Measurements from ENCODE around the gene VSX2. TPM values are rescaled to one million over a fixed set of nuclear protein-coding genes. Genes with fewer than 3 reads are reported as not detected.

Gene VSX2
- total and polyA plus RNA-seq, 4 experiments from 2014 or later, result not detected

DNA sequence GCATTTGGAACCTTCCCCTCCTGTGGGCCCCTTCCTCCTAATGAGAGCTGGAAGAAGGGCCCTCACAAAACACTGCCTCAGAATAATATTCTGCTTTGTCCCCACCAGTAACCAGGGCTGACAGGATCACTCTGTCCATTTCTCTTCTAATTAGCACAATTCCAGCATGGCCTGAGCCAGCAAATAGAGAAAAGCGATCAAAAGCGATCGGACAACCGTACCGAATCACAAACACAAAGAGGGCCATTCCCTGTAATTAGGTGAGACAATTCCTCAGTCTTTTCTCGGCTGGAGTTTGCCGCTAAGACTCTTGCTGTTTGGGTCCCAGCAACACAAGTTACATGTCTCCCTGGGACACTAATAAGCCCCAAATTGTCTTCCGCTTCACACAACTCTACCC is 35.6 kb upstream of the VSX2 start:
- DNase-seq, result no peak
- peaks cover 31 to 49% of the 10 kb centered on the region in 2 donors for H3K36me3 Mint-ChIP-seq
- no peaks in the 10 kb centered on the region for H3K9me3 ChIP-seq (ENCODE audit: control insufficient read depth in 1 of 2, low read length in 2 of 2)
- no peaks in the 10 kb centered on the region for H3K4me1 ChIP-seq (ENCODE audit: insufficient read depth, low read length)
- intact Hi-C loops (cut with micrococcal nuclease), result no loop called here
- H3K27me3 ChIP-seq (ENCODE audit: insufficient read depth, low read length), result no peaks in the 10 kb centered on the region
- no peak overlapping the region for H3K4me3 Mint-ChIP-seq
- no peak overlapping the region for H3K27ac ChIP-seq (ENCODE audit: low read depth, low read length)
- no peaks in the 10 kb centered on the region for H3K9me3 Mint-ChIP-seq
- H3K27me3 Mint-ChIP-seq, result no peaks in the 10 kb centered on the region
- no peak overlapping the region for H3K27ac Mint-ChIP-seq
- peaks cover 15% of the 10 kb centered on the region for H3K36me3 ChIP-seq (ENCODE audit: insufficient read depth, low read length)
- POLR2A ChIA-PET (ENCODE audit: partially characterized antibody), result no interaction called here
- CTCF ChIA-PET (ENCODE audit: partially characterized antibody), result no interaction called here
- no peak overlapping the region for H3K4me3 ChIP-seq (ENCODE audit: low read length in 2 of 2)
- no peaks in the 10 kb centered on the region for H3K4me1 Mint-ChIP-seq

DNA sequence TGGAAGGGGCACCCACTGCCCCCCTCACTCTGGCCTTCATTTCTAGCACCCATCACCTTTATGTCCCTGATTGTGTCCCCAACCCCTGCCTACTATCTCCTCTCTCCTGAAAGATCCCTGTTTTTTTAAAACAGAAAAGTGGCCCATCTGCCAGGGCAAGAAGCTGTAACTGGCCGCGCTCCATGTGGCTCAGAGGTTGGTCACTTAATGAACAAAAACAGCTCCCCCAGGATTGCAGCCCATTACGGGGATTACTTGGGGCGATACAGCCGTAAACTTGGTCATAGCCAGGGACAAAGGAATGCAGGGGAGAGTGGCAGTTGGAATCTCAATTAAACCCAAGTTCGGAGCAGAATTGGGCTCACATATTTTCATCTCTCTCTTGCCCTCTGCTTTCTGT is 34.8 kb upstream of the VSX2 start:
- Mint-ChIP-seq H3K27ac (peak overlapping the region in 1 of 7 donors; percentile 2), H3K4me3 (no peak overlapping the region), H3K4me1 (no peaks in the 10 kb centered on the region), H3K27me3 (peaks cover 0 to 2% of the 10 kb centered on the region in 2 donors), H3K9me3 (no peaks in the 10 kb centered on the region), H3K36me3 (peaks cover 22 to 41% of the 10 kb centered on the region in 2 donors)
- Histone ChIP-seq H3K9me3 (ENCODE audit: control insufficient read depth in 1 of 2, low read length in 2 of 2) (no peaks in the 10 kb centered on the region), H3K27ac (ENCODE audit: low read depth, low read length) (no peak overlapping the region), H3K4me3 (ENCODE audit: low read length in 2 of 2) (no peak overlapping the region), H3K36me3 (ENCODE audit: insufficient read depth, low read length) (peaks cover 7% of the 10 kb centered on the region), H3K27me3 (ENCODE audit: insufficient read depth, low read length) (no peaks in the 10 kb centered on the region), H3K4me1 (ENCODE audit: insufficient read depth, low read length) (no peaks in the 10 kb centered on the region)
- no peak for DNase-seq
- CTCF ChIA-PET (ENCODE audit: partially characterized antibody), result no interaction called here
- POLR2A ChIA-PET (ENCODE audit: partially characterized antibody), result no interaction called here
- intact Hi-C loops (cut with micrococcal nuclease), result no loop called here

- Mint-ChIP-seq H3K4me1 (no peaks in the 10 kb centered on the region), H3K36me3 (peaks cover 12 to 30% of the 10 kb centered on the region in 2 donors), H3K4me3 (no peak overlapping the region), H3K9me3 (no peaks in the 10 kb centered on the region), H3K27ac (no peak overlapping the region), H3K27me3 (peaks cover 0 to 2% of the 10 kb centered on the region in 2 donors)
- no peak for DNase-seq
- H3K4me3 ChIP-seq (ENCODE audit: low read length in 2 of 2), result no peak overlapping the region
- H3K9me3 ChIP-seq (ENCODE audit: control insufficient read depth in 1 of 2, low read length in 2 of 2), result no peaks in the 10 kb centered on the region
- POLR2A ChIA-PET (ENCODE audit: partially characterized antibody), result no interaction called here
- H3K27me3 ChIP-seq (ENCODE audit: insufficient read depth, low read length), result no peaks in the 10 kb centered on the region
- H3K36me3 ChIP-seq (ENCODE audit: insufficient read depth, low read length), result peaks cover 6% of the 10 kb centered on the region
- CTCF ChIA-PET (ENCODE audit: partially characterized antibody), result no interaction called here
- H3K27ac ChIP-seq (ENCODE audit: low read depth, low read length), result no peak overlapping the region
- no peaks in the 10 kb centered on the region for H3K4me1 ChIP-seq (ENCODE audit: insufficient read depth, low read length)
- intact Hi-C loops (cut with micrococcal nuclease), result no loop called here
Observed at GRCh38 chr14:74205882-74206281, 33.4 kb upstream of the VSX2 start.

DNA sequence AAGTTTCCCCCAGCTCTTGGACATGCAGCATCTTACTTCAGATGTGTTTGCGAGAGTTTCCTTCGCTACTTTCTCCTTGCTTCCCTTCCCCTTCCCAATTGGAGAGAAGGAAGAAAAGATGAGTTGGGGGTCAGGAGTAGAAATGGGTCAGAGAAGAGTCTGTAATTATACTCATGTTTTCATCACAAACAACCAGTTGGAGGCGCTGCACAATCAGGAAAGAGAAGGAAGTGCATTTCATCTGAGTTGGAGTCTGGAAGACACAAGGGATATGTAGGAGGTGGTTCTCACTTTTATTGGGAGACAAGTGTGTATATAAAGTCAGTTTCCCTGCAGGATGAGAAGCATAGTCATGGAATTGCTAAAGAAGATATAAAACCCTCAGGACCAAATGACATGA is 31.3 kb upstream of the VSX2 start:
- Mint-ChIP-seq H3K36me3 (peaks cover 1 to 14% of the 10 kb centered on the region in 2 donors), H3K27me3 (peaks cover 0 to 2% of the 10 kb centered on the region in 2 donors), H3K4me3 (no peak overlapping the region), H3K27ac (no peak overlapping the region), H3K9me3 (no peaks in the 10 kb centered on the region), H3K4me1 (no peaks in the 10 kb centered on the region)
- intact Hi-C loops (cut with micrococcal nuclease), result no loop called here
- ChIA-PET CTCF (ENCODE audit: partially characterized antibody) (no interaction called here), POLR2A (ENCODE audit: partially characterized antibody) (no interaction called here)
- Histone ChIP-seq H3K27ac (ENCODE audit: low read depth, low read length) (no peak overlapping the region), H3K27me3 (ENCODE audit: insufficient read depth, low read length) (no peaks in the 10 kb centered on the region), H3K4me3 (ENCODE audit: low read length in 2 of 2) (no peak overlapping the region), H3K36me3 (ENCODE audit: insufficient read depth, low read length) (peaks cover 6% of the 10 kb centered on the region), H3K4me1 (ENCODE audit: insufficient read depth, low read length) (no peaks in the 10 kb centered on the region), H3K9me3 (ENCODE audit: control insufficient read depth in 1 of 2, low read length in 2 of 2) (no peaks in the 10 kb centered on the region)
- DNase-seq, result no peak

DNA sequence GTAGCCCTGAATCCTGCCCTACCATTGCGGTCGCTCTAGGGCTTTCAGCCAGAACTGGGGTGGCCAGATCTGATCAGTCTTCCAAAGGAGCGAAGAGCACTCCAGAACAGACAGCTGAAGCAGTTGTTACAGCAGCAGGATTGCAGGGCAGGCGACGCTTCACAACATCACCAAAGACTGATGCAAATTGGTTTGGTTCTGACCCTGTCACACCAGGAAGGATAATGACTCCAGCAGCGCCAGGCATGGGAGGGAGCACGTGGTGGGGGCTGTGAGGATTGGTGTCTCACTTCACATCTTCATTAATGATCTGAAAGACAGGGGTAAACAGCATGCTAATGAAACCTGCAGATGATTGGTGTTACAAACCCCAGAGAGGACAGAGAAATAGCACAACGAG is 30.6 kb upstream of the VSX2 start:
- H3K9me3 Mint-ChIP-seq, result no peaks in the 10 kb centered on the region
- Histone ChIP-seq H3K27me3 (ENCODE audit: insufficient read depth, low read length) (no peaks in the 10 kb centered on the region), H3K27ac (ENCODE audit: low read depth, low read length) (no peak overlapping the region), H3K9me3 (ENCODE audit: control insufficient read depth in 1 of 2, low read length in 2 of 2) (no peaks in the 10 kb centered on the region), H3K4me1 (ENCODE audit: insufficient read depth, low read length) (no peaks in the 10 kb centered on the region), H3K4me3 (ENCODE audit: low read length in 2 of 2) (no peak overlapping the region), H3K36me3 (ENCODE audit: insufficient read depth, low read length) (no peaks in the 10 kb centered on the region)
- no peaks in the 10 kb centered on the region for H3K4me1 Mint-ChIP-seq
- ChIA-PET POLR2A (ENCODE audit: partially characterized antibody) (no interaction called here), CTCF (ENCODE audit: partially characterized antibody) (interaction anchor here (2.8 kb wide), 1 partner anchor 11 kb away, joined by 12 read pairs; no protein-coding TSS in a partner anchor)
- H3K27ac Mint-ChIP-seq, result peak overlapping the region in 2 of 7 donors; percentile 33 to 36
- peaks cover 0 to 2% of the 10 kb centered on the region in 2 donors for H3K27me3 Mint-ChIP-seq
- no peak overlapping the region for H3K4me3 Mint-ChIP-seq
- no peak for DNase-seq
- intact Hi-C loops (cut with micrococcal nuclease), result no loop called here
- peaks cover 1 to 10% of the 10 kb centered on the region in 2 donors for H3K36me3 Mint-ChIP-seq

DNA sequence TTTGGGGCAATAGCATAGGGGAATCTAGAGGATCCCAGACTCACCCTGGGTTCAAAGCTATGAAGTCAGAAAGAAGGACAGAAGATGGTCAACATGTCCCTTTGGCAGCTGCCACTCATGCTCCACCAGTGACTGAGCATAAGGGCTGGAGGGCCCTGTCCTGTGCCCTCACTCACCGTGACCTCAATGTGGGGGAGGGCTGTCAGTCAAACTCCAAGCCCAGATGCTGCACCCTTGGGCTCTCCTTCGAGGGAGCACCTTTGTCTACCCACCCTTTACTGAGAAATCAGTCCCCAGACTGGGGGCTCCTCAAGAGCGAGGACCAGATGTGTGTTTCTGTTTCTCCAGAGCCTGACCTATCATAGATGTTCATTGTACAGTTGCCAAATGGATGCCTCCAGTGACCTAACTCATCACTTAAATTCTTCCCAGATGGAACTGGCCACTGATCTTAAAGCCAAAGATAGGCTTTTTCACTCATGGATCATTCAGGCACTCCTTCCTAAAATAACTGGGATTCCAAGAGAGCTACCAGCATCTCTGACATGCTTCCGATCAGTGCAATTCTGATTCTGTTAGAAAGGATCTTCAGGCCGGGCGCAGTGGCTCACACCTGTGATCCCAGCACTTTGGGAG is 27.2 kb upstream of the VSX2 start:
- no peaks in the 10 kb centered on the region for H3K27me3 ChIP-seq (ENCODE audit: insufficient read depth, low read length)
- Mint-ChIP-seq H3K4me3 (no peak overlapping the region), H3K9me3 (no peaks in the 10 kb centered on the region), H3K4me1 (no peaks in the 10 kb centered on the region), H3K36me3 (no peaks in the 10 kb centered on the region), H3K27me3 (peaks cover 2 to 4% of the 10 kb centered on the region in 2 donors), H3K27ac (no peak overlapping the region)
- no peak overlapping the region for H3K27ac ChIP-seq (ENCODE audit: low read depth, low read length)
- H3K4me3 ChIP-seq (ENCODE audit: low read length in 2 of 2), result no peak overlapping the region
- no peaks in the 10 kb centered on the region for H3K36me3 ChIP-seq (ENCODE audit: insufficient read depth, low read length)
- ChIA-PET CTCF (ENCODE audit: partially characterized antibody) (interaction anchor here (1.1 kb wide), 1 partner anchor 18 kb away, joined by 3 read pairs; no protein-coding TSS in a partner anchor), POLR2A (ENCODE audit: partially characterized antibody) (no interaction called here)
- intact Hi-C loops (cut with micrococcal nuclease), result no loop called here
- no peaks in the 10 kb centered on the region for H3K9me3 ChIP-seq (ENCODE audit: control insufficient read depth in 1 of 2, low read length in 2 of 2)
- no peaks in the 10 kb centered on the region for H3K4me1 ChIP-seq (ENCODE audit: insufficient read depth, low read length)
- no peak for DNase-seq

DNA sequence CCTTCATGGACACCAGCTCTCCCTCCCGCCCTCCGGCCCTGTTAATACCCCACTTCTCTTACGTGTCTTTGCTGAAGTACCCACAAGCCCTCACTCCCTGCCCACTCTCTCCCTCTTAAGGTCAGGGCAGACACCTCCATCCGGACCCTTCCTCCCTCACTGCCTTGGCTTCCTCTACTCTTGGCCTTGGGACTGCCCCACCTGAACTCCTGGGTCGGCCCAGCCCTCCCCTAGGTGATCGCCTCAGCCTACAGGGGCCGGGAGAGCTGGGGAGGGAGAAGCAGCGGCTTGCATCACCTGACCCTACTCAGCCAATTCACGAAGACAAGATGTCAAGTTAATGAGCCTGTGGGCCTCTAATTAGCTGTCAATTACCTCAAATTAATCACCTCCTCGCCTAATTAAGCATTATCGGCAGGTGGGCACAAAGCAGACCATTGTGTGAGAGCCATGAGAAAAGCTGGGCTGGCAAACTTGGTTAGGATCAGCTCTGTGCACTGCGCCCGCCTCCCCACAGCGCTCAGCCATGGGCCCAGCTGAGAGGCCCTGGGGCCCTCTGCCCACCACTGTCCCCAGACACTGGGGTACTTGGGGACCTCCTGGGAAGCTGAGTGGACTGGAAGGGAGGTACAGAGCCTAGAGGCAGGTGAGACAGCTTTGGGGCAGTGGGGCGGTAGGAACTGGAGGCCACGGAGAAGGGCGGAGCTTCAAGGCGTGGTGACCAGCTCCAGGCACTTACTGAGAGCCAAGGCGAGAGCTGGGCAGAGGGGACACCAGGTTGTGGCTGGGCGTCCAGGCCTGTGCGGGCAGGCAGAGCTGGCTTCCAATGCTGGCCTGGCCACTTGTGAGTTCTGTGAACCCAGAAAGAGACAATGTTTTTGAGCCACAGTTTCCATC is 25.1 kb upstream of the VSX2 start:
- peaks cover 0 to 5% (median 3%) of the 10 kb centered on the region in 4 donors for H3K4me1 Mint-ChIP-seq
- intact Hi-C loops (cut with micrococcal nuclease), result no loop called here
- CTCF ChIA-PET (ENCODE audit: partially characterized antibody), result interaction anchor here (0.9 to 1.5 kb wide), 2 partner anchors 36 to 38 kb away, joined by 3 to 5 read pairs; no protein-coding TSS in a partner anchor
- H3K36me3 Mint-ChIP-seq, result no peaks in the 10 kb centered on the region
- H3K9me3 Mint-ChIP-seq, result no peaks in the 10 kb centered on the region
- H3K4me3 Mint-ChIP-seq, result no peak overlapping the region
- Histone ChIP-seq H3K4me1 (ENCODE audit: insufficient read depth, low read length) (peaks cover 7% of the 10 kb centered on the region), H3K9me3 (ENCODE audit: control insufficient read depth in 1 of 2, low read length in 2 of 2) (no peaks in the 10 kb centered on the region), H3K36me3 (ENCODE audit: insufficient read depth, low read length) (no peaks in the 10 kb centered on the region), H3K4me3 (ENCODE audit: low read length in 2 of 2) (no peak overlapping the region), H3K27me3 (ENCODE audit: insufficient read depth, low read length) (peaks cover 6% of the 10 kb centered on the region), H3K27ac (ENCODE audit: low read depth, low read length) (no peak overlapping the region)
- H3K27me3 Mint-ChIP-seq, result peaks cover 0 to 15% of the 10 kb centered on the region in 2 donors
- no peak for DNase-seq
- H3K27ac Mint-ChIP-seq, result no peak overlapping the region
- POLR2A ChIA-PET (ENCODE audit: partially characterized antibody), result no interaction called here

Data from CD4-positive, alpha-beta memory T cell (primary cell).